ENCODE measurements around the gene PTCD1.

- TF ChIP-seq, protein P1, sequence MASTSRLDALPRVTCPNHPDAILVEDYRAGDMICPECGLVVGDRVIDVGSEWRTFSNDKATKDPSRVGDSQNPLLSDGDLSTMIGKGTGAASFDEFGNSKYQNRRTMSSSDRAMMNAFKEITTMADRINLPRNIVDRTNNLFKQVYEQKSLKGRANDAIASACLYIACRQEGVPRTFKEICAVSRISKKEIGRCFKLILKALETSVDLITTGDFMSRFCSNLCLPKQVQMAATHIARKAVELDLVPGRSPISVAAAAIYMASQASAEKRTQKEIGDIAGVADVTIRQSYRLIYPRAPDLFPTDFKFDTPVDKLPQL (IDR thresholded peaks at IDR 0.05; ENCODE audit: extremely low read depth, insufficient read length) = no peak
- TF ChIP-seq ZNF263 (CRISPR knock-in tag; IDR thresholded peaks at IDR 0.05; ENCODE audit: borderline replicate concordance) (no peak), TSC22D4 (tag; IDR thresholded peaks at IDR 0.05) (no peak), REST (IDR thresholded peaks at IDR 0.05; ENCODE audit: borderline replicate concordance) (no peak), REST (CRISPR knock-in tag; IDR thresholded peaks at IDR 0.05; ENCODE audit: low read depth) (no peak), MAZ (CRISPR knock-in tag; conservative IDR thresholded peaks at IDR 0.05 in 1 of 2, IDR thresholded peaks at IDR 0.05 in 1 of 2) (no peak), CTCF (IDR thresholded peaks at IDR 0.05 in 2 of 3, conservative IDR thresholded peaks at IDR 0.05 in 1 of 3; ENCODE audit: insufficient read depth in 2 of 3, low read depth in 1 of 3, low read length in 3 of 3) (no peak), ZFX (CRISPR knock-in tag; IDR thresholded peaks at IDR 0.05) (no peak), JUND (IDR thresholded peaks at IDR 0.05; ENCODE audit: borderline replicate concordance, low read depth, low read length) (no peak), JUND (tag; IDR thresholded peaks at IDR 0.05; ENCODE audit: borderline replicate concordance, low read depth, low read length) (no peak), MEF2A (IDR thresholded peaks at IDR 0.05; ENCODE audit: control insufficient read depth, low read depth, low read length) (no peak), IRF2 (CRISPR knock-in tag; IDR thresholded peaks at IDR 0.05) (no peak)
- TF ChIP-seq, protein P2, sequence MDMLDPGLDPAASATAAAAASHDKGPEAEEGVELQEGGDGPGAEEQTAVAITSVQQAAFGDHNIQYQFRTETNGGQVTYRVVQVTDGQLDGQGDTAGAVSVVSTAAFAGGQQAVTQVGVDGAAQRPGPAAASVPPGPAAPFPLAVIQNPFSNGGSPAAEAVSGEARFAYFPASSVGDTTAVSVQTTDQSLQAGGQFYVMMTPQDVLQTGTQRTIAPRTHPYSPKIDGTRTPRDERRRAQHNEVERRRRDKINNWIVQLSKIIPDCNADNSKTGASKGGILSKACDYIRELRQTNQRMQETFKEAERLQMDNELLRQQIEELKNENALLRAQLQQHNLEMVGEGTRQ (CRISPR knock-in tag; IDR thresholded peaks at IDR 0.05) = no peak
- TF ChIP-seq, protein P3, sequence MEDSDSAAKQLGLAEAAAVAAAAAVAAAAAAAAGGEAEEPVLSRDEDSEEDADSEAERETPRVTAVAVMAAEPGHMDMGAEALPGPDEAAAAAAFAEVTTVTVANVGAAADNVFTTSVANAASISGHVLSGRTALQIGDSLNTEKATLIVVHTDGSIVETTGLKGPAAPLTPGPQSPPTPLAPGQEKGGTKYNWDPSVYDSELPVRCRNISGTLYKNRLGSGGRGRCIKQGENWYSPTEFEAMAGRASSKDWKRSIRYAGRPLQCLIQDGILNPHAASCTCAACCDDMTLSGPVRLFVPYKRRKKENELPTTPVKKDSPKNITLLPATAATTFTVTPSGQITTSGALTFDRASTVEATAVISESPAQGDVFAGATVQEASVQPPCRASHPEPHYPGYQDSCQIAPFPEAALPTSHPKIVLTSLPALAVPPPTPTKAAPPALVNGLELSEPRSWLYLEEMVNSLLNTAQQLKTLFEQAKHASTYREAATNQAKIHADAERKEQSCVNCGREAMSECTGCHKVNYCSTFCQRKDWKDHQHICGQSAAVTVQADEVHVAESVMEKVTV (CRISPR knock-in tag; IDR thresholded peaks at IDR 0.05) = no peak
Measured at GRCh38 chr7:99465421-99465768, 26.8 kb upstream of the PTCD1 start.
